Middle frontal gyrus (tissue), 1 donor: ENCODE measurements around the gene QSOX2.

Experiments used
- DNase-seq: peaks from one replicate; pipeline ENCODE4 v3.0.0-alpha.2; 2015; ENCODE audit warnings: low spot score; ENCODE audit errors: extremely low spot score

The QSOX2 gene

DNA sequence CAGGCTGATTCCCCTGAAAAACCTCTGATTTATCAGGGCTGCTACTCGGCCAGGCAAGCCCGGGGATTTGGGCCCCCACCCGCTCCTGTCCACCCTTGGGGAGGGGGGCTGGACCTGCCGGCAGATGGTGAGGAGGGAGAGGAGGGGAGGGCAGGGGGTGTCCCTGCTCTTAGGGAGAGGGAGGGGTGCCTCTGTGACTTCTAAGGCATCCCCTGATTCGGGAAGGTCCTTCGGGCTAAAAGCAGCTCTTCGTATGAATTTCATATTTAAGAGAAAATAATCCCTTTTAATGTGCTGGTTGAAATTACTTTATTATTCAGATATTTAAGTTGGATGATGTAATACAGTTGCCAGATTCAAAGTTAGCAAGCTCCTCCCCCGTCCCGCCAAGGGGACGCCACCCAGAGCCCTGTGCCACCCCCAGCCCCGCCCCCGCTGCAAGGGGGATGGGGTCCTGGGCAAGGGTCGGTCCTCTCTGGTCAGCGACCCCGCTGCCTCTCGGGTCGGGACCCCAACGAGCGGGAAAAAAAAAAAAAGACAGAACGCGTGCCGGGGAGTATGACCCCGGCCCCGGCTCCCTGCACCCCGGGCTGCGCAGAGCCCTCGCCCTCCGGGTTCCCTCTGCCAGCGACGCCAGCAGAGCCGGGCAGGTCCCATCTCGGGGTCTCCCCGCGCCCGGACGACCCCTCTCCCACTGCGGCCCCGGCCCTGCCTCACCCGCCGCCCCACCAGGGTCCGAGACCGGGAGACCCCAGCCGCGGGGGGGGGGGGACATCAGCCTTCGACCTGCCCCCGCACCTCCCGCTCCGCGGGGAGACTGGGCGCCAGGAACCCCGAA lies 53.1 kb downstream of the QSOX2 start:
- DNase-seq: no peak

DNA sequence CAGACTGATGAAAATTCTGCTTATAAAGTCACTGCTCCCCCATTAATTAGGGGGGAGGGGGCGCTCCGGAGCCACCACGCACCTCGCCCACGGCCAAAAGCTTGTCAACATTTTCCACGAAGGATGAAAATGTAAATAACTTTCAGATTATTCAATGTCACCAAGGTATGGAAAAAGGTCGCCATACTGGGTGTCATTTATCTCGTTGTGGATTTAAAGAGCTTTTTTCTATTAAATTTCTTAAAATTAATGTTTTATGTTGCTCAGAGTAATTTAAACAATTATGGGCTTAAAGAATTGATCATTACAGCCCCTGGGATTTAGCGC lies 53.7 kb downstream of the QSOX2 start:
- no peak for DNase-seq

- no peak for DNase-seq
These were observed 54.3 kb downstream of the QSOX2 start for GRCh38 chr9:136191099-136191959.

- no peak for DNase-seq
These were observed 55.0 kb downstream of the QSOX2 start for GRCh38 chr9:136190656-136191055.

- no peak for DNase-seq
These were observed 55.4 kb downstream of the QSOX2 start for GRCh38 chr9:136190237-136190601.

DNA sequence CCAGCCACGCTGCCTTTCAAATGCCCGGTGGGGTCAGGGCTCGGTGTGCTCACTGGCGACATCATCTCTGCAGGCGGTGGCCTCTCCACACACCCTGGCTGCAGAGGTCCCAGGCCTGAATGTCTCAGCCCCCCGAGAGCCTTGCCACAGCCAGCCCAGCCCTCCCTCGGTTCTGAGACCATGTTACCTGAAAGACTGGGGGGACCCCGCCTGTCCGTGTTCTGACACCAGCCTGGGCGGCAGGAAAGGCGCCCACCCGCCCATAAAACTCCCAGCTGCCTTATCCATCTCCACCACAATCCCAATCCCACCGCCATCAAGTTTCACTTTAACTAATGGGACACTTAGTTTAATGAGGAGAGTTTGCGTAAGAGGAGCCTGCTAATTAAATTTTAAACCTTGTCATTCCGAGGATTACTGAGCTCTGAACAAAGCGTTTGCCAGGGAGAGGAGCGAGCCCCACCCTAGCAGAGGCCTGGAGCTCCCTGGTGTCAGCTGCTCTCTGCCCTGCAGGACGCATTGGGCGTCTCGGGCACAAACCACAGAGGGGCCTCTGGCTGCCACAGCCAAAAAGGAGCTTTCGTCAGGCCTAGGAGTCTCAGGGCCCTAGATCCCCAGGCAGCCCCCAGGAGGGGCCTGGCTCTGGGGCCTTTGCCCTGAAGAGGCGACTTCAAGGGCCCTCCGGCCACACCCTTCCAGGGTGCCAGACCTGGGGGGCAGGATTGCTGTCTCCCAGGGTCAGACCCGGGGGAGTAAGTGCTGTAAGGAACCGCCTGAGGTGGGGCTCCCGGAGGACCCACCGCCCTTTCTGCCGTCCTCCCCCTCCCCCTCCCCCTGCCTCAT lies 56.0 kb downstream of the QSOX2 start:
- no peak for DNase-seq

DNA sequence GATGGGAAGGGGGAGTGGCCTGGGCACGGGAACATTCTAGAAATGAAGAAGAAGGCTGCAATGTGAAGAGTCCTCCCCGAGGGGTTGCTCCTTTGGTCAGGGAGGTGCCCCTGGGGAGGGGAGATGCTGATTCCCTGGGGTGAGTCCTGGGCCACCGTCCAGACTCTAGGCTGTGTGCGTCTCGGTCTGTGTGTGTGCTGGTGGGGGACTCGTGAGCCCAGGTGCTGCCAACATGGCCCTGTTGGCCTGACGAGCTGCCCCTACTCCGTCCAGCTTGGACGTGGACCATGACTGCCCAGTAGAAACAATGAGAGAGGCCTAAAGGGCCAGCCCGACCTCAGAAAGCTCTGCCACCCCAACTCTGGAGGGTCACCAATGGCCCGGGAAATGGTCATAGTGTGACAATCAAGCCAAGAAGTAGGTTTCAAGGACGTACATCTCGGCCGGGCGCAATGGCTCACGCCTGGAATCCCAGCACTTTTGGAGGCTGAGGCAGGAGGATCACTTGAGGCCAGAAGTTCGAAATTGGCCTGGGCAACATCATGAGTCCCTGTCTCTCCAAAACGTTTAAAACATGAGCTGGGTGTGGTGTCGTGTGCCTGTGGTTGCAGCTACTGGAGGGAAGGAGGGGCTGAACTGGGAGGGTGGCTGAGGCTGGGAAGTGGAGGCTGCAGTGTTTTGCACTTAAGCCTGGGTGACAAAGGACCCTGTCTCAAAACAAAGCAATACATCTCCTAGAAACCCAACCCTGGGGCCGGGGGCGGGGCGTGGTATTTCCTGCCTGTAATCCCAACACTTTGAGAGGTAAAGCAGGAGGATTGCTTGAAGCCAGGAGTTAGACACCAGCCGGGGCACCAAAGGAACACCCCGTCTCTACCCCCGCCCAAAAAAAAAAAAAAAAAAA lies 57.7 kb downstream of the QSOX2 start:
- no peak for DNase-seq

DNA sequence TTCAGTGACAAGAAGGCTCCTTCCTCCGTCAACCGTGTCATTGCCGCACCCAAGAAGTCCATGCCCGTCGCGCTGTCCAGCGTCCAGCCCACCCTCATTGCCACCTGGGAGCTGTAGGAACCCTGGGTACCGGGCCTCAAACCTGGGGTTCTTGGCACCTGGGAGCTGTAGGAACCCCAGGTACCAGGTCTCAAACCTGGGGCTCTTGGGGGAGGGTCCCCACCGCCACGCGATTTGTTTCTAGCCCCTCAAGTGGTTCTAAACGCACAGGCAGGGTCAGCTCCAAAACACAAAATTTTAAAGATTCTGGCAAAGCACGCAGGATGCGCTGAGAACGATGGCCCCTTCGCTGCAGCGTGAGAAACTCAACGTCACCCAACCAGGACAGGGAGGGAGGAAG lies 58.4 kb downstream of the QSOX2 start:
- DNase-seq: no peak

- DNase-seq: no peak
These were observed 59.2 kb downstream of the QSOX2 start for GRCh38 chr9:136186386-136186785.

GRCh38 chr9:136185596-136186366 lies 59.8 kb downstream of the QSOX2 start:
- DNase-seq: no peak

DNA sequence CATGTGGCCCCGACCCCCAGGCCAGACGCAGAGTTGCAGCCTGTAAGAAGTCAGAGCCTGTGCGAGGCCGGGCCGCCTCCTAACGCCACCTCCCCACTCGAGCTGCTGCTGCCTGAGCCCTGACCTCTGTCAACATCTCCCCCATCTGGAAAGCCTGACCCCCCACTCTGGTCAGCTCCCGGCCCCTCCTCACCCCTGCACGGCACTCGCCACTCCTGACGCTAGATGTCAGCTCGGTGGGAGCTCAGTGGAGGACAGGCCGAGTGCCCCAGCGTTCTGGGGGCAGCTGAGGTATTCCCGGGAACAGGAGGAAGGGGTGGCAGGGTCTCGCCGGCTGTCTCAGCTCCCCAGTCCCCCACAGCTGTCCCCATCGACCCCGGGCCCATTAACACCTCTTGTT lies 60.5 kb downstream of the QSOX2 start:
- DNase-seq: no peak

- no peak for DNase-seq
These were observed 62.7 kb downstream of the QSOX2 start for GRCh38 chr9:136182850-136183422.

DNA sequence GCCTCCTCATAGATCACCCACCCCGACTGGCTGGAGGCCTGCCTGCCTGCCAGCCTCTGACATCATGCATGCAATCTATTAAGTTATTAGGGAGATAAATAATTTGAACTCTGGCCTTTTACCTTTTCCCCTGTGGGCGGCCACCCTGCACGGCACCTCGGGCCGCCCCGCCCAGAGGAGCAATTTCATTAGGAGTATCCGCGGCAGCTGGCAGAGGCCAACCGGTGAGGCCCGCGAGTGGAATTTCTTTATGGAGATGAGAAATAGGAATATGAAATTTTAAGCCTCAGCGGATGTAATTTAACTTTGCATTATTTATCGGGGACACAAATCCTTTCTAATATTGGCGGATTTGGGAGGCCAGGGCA lies 63.2 kb downstream of the QSOX2 start:
- no peak for DNase-seq

DNA sequence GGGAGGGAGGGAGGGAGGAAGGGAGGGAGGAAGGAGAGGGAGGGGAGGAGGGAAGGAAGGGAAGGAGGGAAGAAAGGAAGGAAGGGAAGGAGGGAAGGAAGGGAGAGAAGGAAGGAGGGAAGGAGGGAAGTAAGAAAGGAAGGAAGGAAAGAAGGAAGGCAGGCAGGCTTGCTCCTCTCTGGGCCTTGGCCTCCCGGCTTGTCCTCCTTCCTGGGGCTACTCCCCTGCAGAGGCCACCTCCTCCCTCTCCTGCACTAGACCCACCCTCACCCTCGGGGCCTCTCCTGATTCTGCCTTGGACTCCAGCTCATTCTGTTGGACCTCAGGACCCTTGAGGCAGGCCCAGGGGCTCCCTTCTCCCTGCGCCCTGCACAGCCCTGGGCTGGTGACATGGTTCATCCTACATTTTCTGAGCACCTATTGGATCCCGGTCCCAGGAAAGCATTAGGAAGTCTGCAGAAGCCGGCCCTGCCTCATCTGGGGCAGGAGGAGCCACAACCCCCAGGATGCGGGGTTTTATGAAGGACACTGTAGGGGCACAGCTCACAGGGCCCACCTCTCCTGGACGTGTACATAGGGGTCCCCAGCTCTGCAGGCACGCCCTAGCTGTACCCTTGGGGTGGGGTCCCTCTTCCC lies 63.7 kb downstream of the QSOX2 start:
- DNase-seq: no peak

GRCh38 chr9:136180586-136180985 lies 65.0 kb downstream of the QSOX2 start:
- DNase-seq: no peak

DNA sequence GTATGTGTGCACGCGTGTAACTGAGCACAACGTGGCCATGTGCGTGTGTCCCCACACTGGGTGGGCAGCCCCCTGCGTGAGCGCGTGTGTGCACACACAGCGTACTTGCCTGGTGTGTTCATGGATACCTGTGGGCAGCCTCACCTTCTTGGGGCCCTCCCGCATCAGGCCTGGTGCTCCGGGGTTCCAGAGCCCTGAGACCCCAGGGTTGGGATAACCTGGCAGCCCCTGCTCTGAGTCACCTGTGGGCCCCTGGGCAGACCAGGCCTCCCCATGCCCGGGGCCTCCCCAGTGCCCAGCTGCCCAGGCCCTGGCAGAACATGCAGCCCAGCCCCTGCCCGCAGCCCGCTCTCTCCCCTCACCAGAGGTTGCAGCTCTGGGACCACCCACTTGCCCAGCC lies 65.9 kb downstream of the QSOX2 start:
- no peak for DNase-seq

DNA sequence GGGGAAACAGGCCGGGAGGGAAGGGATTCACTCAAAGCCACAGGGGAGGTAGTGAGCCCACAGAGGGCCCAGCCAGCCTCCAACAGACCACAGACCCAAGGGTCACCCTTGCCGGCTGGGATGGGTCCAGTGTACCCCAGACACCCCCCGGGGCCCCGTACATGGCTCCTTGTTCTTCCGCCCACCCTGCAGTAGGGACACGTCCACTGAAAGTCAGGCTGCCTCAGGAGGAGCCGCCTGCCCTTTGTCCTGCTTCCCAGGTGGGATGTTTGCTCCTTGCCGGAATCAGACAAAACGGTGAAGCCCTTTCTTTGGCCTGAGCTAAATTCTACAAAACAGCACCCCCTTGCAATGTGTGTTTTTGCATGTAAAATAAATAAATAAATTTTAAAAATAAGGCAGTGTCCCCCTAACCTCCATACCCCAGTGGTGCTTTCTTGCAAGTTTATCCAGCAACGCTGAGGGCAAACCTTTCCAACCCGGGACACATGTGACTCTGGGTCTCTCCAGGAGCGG lies 66.5 kb downstream of the QSOX2 start:
- no peak for DNase-seq

- no peak for DNase-seq
These were observed 66.9 kb downstream of the QSOX2 start for GRCh38 chr9:136178773-136179075.

- DNase-seq: no peak
These were observed 67.4 kb downstream of the QSOX2 start for GRCh38 chr9:136178061-136178772.
